Measurements from ENCODE around the gene ATG10. TPM values are rescaled to one million over a fixed set of nuclear protein-coding genes. Genes with fewer than 3 reads are reported as not detected.

Gene ATG10
- polyA plus RNA-seq, 1 donor from 2014 or later, result 12.1 TPM

DNA sequence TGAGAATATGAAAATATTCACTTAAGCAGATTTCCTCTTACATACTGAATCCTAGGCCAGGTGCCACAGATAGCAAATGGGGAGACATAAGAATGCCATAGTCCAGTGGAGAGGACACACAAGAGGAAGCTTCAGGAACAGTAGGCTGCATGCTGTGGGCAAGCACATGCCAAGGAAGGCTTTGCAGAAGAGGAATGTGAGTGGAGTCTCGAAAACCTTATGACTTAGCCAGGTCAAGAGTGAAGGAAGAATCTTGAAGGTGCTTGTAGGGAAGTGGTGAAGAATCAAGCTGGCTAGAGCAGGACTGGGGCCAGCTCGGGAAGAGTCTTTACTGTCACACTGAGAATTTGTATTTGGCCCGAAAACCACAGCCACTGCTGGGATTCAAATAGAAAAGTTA is 285.9 kb downstream of the ATG10 start:
- no peaks in the 10 kb centered on the region for H3K36me3 ChIP-seq (ENCODE audit: insufficient read depth, low read length)
- no peak overlapping the region for H3K9ac ChIP-seq (ENCODE audit: low read length)
- no peaks in the 10 kb centered on the region for H4K20me1 ChIP-seq (ENCODE audit: insufficient read depth)
- no peak overlapping the region for H3K4me2 ChIP-seq (ENCODE audit: low read length)
- no peaks in the 10 kb centered on the region for H3K9me3 ChIP-seq (ENCODE audit: low read length)
- no peak overlapping the region for H3K4me3 ChIP-seq (ENCODE audit: low read length)
- TF ChIP-seq SMC3 (conservative IDR thresholded peaks at IDR 0.05; ENCODE audit: poor library complexity), result no peak
- TF ChIP-seq EP300 (conservative IDR thresholded peaks at IDR 0.05; ENCODE audit: poor library complexity, severe bottlenecking), result no peak
- no peak for TF ChIP-seq EZH2 (IDR thresholded peaks at IDR 0.05; ENCODE audit: borderline replicate concordance, insufficient read depth, low read length, poor library complexity, severe bottlenecking)
- TF ChIP-seq, protein P1, sequence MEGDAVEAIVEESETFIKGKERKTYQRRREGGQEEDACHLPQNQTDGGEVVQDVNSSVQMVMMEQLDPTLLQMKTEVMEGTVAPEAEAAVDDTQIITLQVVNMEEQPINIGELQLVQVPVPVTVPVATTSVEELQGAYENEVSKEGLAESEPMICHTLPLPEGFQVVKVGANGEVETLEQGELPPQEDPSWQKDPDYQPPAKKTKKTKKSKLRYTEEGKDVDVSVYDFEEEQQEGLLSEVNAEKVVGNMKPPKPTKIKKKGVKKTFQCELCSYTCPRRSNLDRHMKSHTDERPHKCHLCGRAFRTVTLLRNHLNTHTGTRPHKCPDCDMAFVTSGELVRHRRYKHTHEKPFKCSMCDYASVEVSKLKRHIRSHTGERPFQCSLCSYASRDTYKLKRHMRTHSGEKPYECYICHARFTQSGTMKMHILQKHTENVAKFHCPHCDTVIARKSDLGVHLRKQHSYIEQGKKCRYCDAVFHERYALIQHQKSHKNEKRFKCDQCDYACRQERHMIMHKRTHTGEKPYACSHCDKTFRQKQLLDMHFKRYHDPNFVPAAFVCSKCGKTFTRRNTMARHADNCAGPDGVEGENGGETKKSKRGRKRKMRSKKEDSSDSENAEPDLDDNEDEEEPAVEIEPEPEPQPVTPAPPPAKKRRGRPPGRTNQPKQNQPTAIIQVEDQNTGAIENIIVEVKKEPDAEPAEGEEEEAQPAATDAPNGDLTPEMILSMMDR (IDR thresholded peaks at IDR 0.05; ENCODE audit: poor library complexity, severe bottlenecking), result no peak
- no peak for TF ChIP-seq RAD21 (conservative IDR thresholded peaks at IDR 0.05)
- TF ChIP-seq, protein P2, sequence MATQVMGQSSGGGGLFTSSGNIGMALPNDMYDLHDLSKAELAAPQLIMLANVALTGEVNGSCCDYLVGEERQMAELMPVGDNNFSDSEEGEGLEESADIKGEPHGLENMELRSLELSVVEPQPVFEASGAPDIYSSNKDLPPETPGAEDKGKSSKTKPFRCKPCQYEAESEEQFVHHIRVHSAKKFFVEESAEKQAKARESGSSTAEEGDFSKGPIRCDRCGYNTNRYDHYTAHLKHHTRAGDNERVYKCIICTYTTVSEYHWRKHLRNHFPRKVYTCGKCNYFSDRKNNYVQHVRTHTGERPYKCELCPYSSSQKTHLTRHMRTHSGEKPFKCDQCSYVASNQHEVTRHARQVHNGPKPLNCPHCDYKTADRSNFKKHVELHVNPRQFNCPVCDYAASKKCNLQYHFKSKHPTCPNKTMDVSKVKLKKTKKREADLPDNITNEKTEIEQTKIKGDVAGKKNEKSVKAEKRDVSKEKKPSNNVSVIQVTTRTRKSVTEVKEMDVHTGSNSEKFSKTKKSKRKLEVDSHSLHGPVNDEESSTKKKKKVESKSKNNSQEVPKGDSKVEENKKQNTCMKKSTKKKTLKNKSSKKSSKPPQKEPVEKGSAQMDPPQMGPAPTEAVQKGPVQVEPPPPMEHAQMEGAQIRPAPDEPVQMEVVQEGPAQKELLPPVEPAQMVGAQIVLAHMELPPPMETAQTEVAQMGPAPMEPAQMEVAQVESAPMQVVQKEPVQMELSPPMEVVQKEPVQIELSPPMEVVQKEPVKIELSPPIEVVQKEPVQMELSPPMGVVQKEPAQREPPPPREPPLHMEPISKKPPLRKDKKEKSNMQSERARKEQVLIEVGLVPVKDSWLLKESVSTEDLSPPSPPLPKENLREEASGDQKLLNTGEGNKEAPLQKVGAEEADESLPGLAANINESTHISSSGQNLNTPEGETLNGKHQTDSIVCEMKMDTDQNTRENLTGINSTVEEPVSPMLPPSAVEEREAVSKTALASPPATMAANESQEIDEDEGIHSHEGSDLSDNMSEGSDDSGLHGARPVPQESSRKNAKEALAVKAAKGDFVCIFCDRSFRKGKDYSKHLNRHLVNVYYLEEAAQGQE (IDR thresholded peaks at IDR 0.05; ENCODE audit: borderline replicate concordance), result no peak
- no peak for TF ChIP-seq MXI1 (conservative IDR thresholded peaks at IDR 0.05; ENCODE audit: poor library complexity, severe bottlenecking)
- TF ChIP-seq TAF1 (IDR thresholded peaks at IDR 0.05; ENCODE audit: low read depth), result no peak
- TF ChIP-seq POLR2AphosphoS5 (IDR thresholded peaks at IDR 0.05), result no peak
- no peaks in the 10 kb centered on the region for H3K79me2 ChIP-seq (replicated peaks; ENCODE audit: insufficient read depth, low read length)
- no peaks in the 10 kb centered on the region for H3K27me3 ChIP-seq (ENCODE audit: insufficient read depth, low read depth, low read length)
- no peak overlapping the region for H3K27ac ChIP-seq (ENCODE audit: low read length)
- no peaks in the 10 kb centered on the region for H3F3A ChIP-seq (ENCODE audit: insufficient read depth, low read length, poor library complexity, severe bottlenecking)
- no peak overlapping the region for H2AFZ ChIP-seq (ENCODE audit: low read depth, low read length)
- H3K9me2 ChIP-seq (ENCODE audit: insufficient read depth, low read length), result no peaks in the 10 kb centered on the region

DNA sequence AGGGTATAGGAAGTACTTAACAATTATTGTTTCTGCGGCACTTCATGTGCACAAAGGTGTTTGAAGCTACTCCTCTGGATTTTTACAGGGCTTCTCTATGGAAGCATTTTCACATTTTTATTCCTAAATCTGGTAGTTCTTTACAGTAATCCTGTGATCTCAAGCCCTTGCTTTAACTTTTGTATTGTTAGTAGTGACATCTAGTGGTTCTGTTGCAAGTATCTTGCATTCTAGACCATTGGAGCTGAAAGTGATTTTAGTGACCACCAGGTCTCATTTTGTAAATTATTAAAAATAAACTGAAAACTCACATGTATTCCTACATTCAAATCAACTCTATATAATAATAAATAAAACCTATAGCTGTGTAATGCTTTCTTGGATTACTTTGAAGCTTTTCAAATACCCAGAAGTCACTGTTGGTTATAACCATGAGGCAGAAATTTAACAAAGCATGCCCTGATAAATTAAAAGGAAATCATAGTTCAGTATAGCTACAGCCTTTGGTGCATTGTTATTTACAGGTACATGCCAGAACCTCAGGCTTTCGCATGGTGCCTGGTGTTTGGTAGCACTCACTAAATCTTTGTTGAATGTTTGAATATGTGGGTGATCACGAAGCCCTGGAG is 287.5 kb downstream of the ATG10 start:
- no peaks in the 10 kb centered on the region for H3K9me2 ChIP-seq (ENCODE audit: insufficient read depth, low read length)
- no peaks in the 10 kb centered on the region for H3F3A ChIP-seq (ENCODE audit: insufficient read depth, low read length, poor library complexity, severe bottlenecking)
- H2AFZ ChIP-seq (ENCODE audit: low read depth, low read length), result no peak overlapping the region
- H3K27me3 ChIP-seq (ENCODE audit: insufficient read depth, low read depth, low read length), result no peaks in the 10 kb centered on the region
- H3K27ac ChIP-seq (ENCODE audit: low read length), result no peak overlapping the region
- no peaks in the 10 kb centered on the region for H3K79me2 ChIP-seq (replicated peaks; ENCODE audit: insufficient read depth, low read length)
- H3K9me3 ChIP-seq (ENCODE audit: low read length), result no peaks in the 10 kb centered on the region
- no peak overlapping the region for H3K9ac ChIP-seq (ENCODE audit: low read length)
- no peak overlapping the region for H3K4me3 ChIP-seq (ENCODE audit: low read length)
- H4K20me1 ChIP-seq (ENCODE audit: insufficient read depth), result no peaks in the 10 kb centered on the region
- H3K4me2 ChIP-seq (ENCODE audit: low read length), result no peak overlapping the region
- no peaks in the 10 kb centered on the region for H3K36me3 ChIP-seq (ENCODE audit: insufficient read depth, low read length)
- TF ChIP-seq SMC3 (conservative IDR thresholded peaks at IDR 0.05; ENCODE audit: poor library complexity) (peak; percentile 66), TAF1 (IDR thresholded peaks at IDR 0.05; ENCODE audit: low read depth) (no peak), MXI1 (conservative IDR thresholded peaks at IDR 0.05; ENCODE audit: poor library complexity, severe bottlenecking) (no peak), POLR2AphosphoS5 (IDR thresholded peaks at IDR 0.05) (no peak), RAD21 (conservative IDR thresholded peaks at IDR 0.05) (peak; percentile 65), EZH2 (IDR thresholded peaks at IDR 0.05; ENCODE audit: borderline replicate concordance, insufficient read depth, low read length, poor library complexity, severe bottlenecking) (no peak)
- TF ChIP-seq, protein P1 (IDR thresholded peaks at IDR 0.05; ENCODE audit: poor library complexity, severe bottlenecking), result peak; percentile 69

Data from neural cell (in vitro differentiated cells).